K562 (cell line): ENCODE data around the gene NODAL. TPM values are rescaled to one million over a fixed set of nuclear protein-coding genes. Genes with fewer than 3 reads are reported as not detected.

Experiments
- ATF2 ChIP-seq: sonication (generic); formaldehyde crosslinking; IDR thresholded peaks from 2 replicates; pipeline ENCODE4 v1.8.1; 2022; ENCODE audit warnings: missing genetic modification reagents
- CBX3 ChIP-seq, 2 experiments: IDR thresholded peaks; 1 replicate in 1 of 2; 2 replicates in 1 of 2; pipeline ENCODE4 v1.6.1; 2012; ENCODE audit warnings: inconsistent platforms in 2 of 2, low read length in 2 of 2, borderline replicate concordance in 1 of 2, control low read depth in 1 of 2
- CEBPB ChIP-seq: fragments of 450-650 bp; IDR thresholded peaks from 2 replicates; pipeline ENCODE4 v1.6.1; 2016; ENCODE audit warnings: missing genetic modification characterization, missing compliant biosample characterization
- CXXC5 ChIP-seq: fragments of 250-450 bp; sonication (Bioruptor Pico); IDR thresholded peaks from 2 replicates; pipeline ENCODE4 v1.8.0; 2022; ENCODE audit warnings: inconsistent platforms, mild to moderate bottlenecking, moderate library complexity
- E2F6 ChIP-seq, 2 experiments: IDR thresholded peaks; 2 replicates each; pipeline ENCODE4 v1.6.1; 2011; ENCODE audit warnings: borderline replicate concordance in 1 of 2, control low read depth in 1 of 2, low read depth in 1 of 2, low read length in 1 of 2, mild to moderate bottlenecking in 1 of 2, mixed read lengths in 1 of 2, moderate library complexity in 1 of 2; ENCODE audit not compliant: insufficient read depth in 1 of 2, insufficient read length in 1 of 2, poor library complexity in 1 of 2, severe bottlenecking in 1 of 2; ENCODE audit errors: extremely low read depth in 1 of 2
- ETV5 ChIP-seq: sonication (generic); formaldehyde crosslinking; IDR thresholded peaks from 2 replicates; pipeline ENCODE4 v1.4.0; 2020; ENCODE audit warnings: low read depth, mild to moderate bottlenecking, missing genetic modification reagents
- FOSL1 ChIP-seq: fragments of 200-800 bp; sonication (Bioruptor generic); conservative IDR thresholded peaks from 2 replicates; pipeline ENCODE4 v1.6.1; 2016; ENCODE audit warnings: missing genetic modification characterization, missing compliant biosample characterization
- HDAC8 ChIP-seq: fragments of 450-650 bp; IDR thresholded peaks from 2 replicates; pipeline ENCODE4 v1.6.1; 2016; ENCODE audit warnings: mild to moderate bottlenecking, missing genetic modification characterization, moderate library complexity, missing compliant biosample characterization
- HEY1 ChIP-seq: fragments of 250-450 bp; sonication (Bioruptor Pico); IDR thresholded peaks from 2 replicates; pipeline ENCODE4 v1.5.0; 2020; ENCODE audit warnings: mild to moderate bottlenecking, moderate library complexity, borderline replicate concordance
- MAX ChIP-seq: sonication (generic); formaldehyde crosslinking; IDR thresholded peaks from 2 replicates; pipeline ENCODE4 v1.9.0; 2022; ENCODE audit warnings: mild to moderate bottlenecking, missing genetic modification reagents
- POLR2B ChIP-seq: fragments of 450-650 bp; IDR thresholded peaks from 2 replicates; pipeline ENCODE4 v1.6.1; 2018; ENCODE audit warnings: low read depth; ENCODE audit not compliant: partially characterized antibody
- POU5F1 ChIP-seq: fragments of 150-350 bp; IDR thresholded peaks from 2 replicates; pipeline ENCODE4 v1.6.1; 2014; ENCODE audit warnings: borderline replicate concordance, low read length, low read depth, mild to moderate bottlenecking; ENCODE audit not compliant: partially characterized antibody
- RBM34 ChIP-seq: fragments of 200-400 bp; formaldehyde crosslinking; IDR thresholded peaks from 2 replicates; pipeline ENCODE4 v1.6.1; 2018; ENCODE audit warnings: low read length, borderline replicate concordance; ENCODE audit not compliant: insufficient read depth
- RFX1 ChIP-seq: fragments of 450-650 bp; IDR thresholded peaks from 2 replicates; pipeline ENCODE4 v1.6.1; 2016; ENCODE audit warnings: mild to moderate bottlenecking, moderate library complexity
- SNAPC5 ChIP-seq: fragments of 250-450 bp; sonication (Bioruptor Pico); IDR thresholded peaks from 2 replicates; pipeline ENCODE4 v1.8.0; 2021; ENCODE audit warnings: moderate library complexity, mild to moderate bottlenecking, inconsistent platforms
- SOX6 ChIP-seq: fragments of 450-650 bp; IDR thresholded peaks from 2 replicates; pipeline ENCODE4 v1.6.1; 2014; ENCODE audit warnings: mild to moderate bottlenecking
- SP1 ChIP-seq: sonication (generic); formaldehyde crosslinking; IDR thresholded peaks from 2 replicates; pipeline ENCODE4 v1.8.1; 2022; ENCODE audit warnings: mild to moderate bottlenecking, missing genetic modification reagents
- polyA plus RNA-seq, 8 experiments: library from polyadenylated mRNA; depleted of rRNA in 4 of 8; stranded (reverse) in 5 of 8; unstranded in 3 of 8; fragments of >200 nt; fragmentation: Nextera tagmentation in 2 of 8; fragmentation: Illumina TruSeq in 1 of 8; extraction: Ambion mirVana in 2 of 8; extraction: Trizol in 1 of 8; gene quantifications; 2 replicates each; pipeline versions ENCODE4 v1.2.1 to v1.2.3, GENCODE V29; 2011 to 2014; ENCODE audit warnings: inconsistent platforms in 1 of 8, missing spikeins in 1 of 8
- total RNA-seq, 7 experiments: library from RNA; depleted of rRNA in 6 of 7; stranded (reverse); fragments of >200 nt in 6 of 7; fragmentation: Illumina TruSeq in 2 of 7; extraction: Trizol in 2 of 7; gene quantifications; 2 replicates each; pipeline versions ENCODE4 v1.2.1 to v1.2.3, GENCODE V29; 2011 to 2021; ENCODE audit warnings: low replicate concordance in 1 of 7
- TF ChIP-seq, protein P1 (sequence below): fragments of 250-450 bp; sonication (Bioruptor Pico); IDR thresholded peaks from 2 replicates; pipeline ENCODE4 v1.9.0; 2021; ENCODE audit warnings: mild to moderate bottlenecking, inconsistent platforms
- TF ChIP-seq, protein P2 (sequence below): sonication (generic); formaldehyde crosslinking; IDR thresholded peaks from 2 replicates; pipeline ENCODE4 v1.8.0; 2023; ENCODE audit warnings: mild to moderate bottlenecking, missing genetic modification reagents

Gene NODAL
- total and polyA plus RNA-seq, 9 of the 15 experiments (the other 6 are each of a cell fraction or from before 2014, with no cell fraction given): not detected

GRCh38 chr10:70404036-70404786 lies 37.3 kb downstream of the NODAL start, which contains the start of gene EIF4EBP2 (continued):
- peak; percentile 98 to 99 for TF ChIP-seq E2F6 (IDR thresholded peaks at IDR 0.05; ENCODE audit: borderline replicate concordance in 1 of 2, extremely low read depth in 1 of 2, insufficient read depth in 1 of 2, insufficient read length in 1 of 2, low read depth in 1 of 2, low read length in 1 of 2, poor library complexity in 1 of 2, severe bottlenecking in 1 of 2)
- peak; percentile 87 for TF ChIP-seq SP1 (CRISPR knock-in tag)
- TF ChIP-seq, protein P1, sequence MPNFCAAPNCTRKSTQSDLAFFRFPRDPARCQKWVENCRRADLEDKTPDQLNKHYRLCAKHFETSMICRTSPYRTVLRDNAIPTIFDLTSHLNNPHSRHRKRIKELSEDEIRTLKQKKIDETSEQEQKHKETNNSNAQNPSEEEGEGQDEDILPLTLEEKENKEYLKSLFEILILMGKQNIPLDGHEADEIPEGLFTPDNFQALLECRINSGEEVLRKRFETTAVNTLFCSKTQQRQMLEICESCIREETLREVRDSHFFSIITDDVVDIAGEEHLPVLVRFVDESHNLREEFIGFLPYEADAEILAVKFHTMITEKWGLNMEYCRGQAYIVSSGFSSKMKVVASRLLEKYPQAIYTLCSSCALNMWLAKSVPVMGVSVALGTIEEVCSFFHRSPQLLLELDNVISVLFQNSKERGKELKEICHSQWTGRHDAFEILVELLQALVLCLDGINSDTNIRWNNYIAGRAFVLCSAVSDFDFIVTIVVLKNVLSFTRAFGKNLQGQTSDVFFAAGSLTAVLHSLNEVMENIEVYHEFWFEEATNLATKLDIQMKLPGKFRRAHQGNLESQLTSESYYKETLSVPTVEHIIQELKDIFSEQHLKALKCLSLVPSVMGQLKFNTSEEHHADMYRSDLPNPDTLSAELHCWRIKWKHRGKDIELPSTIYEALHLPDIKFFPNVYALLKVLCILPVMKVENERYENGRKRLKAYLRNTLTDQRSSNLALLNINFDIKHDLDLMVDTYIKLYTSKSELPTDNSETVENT (CRISPR knock-in tag): peak; percentile 65
- TF ChIP-seq FOSL1 (tag): peak; percentile 26; the same call in 1 of the 2 replicates
- TF ChIP-seq RFX1: no peak
- TF ChIP-seq SOX6: 0 out of 2 replicates have a peak, but pooled peaks have one; percentile 10
- peak; percentile 89 for TF ChIP-seq POLR2B
- TF ChIP-seq CBX3 (IDR thresholded peaks at IDR 0.05; ENCODE audit: borderline replicate concordance in 1 of 2, low read length in 2 of 2): peak in 1 of 2 experiments; percentile 16; a peak in 1 of 3 replicates
- TF ChIP-seq, protein P2, sequence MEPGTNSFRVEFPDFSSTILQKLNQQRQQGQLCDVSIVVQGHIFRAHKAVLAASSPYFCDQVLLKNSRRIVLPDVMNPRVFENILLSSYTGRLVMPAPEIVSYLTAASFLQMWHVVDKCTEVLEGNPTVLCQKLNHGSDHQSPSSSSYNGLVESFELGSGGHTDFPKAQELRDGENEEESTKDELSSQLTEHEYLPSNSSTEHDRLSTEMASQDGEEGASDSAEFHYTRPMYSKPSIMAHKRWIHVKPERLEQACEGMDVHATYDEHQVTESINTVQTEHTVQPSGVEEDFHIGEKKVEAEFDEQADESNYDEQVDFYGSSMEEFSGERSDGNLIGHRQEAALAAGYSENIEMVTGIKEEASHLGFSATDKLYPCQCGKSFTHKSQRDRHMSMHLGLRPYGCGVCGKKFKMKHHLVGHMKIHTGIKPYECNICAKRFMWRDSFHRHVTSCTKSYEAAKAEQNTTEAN (CRISPR knock-in tag): peak; percentile 93
- peak; percentile 47 for TF ChIP-seq CEBPB
- TF ChIP-seq ETV5: peak; percentile 98
- TF ChIP-seq MAX (CRISPR knock-in tag): peak; percentile 63
- 0 out of 2 replicates have a peak, but pooled peaks have one; percentile 58 for TF ChIP-seq RBM34
- peak; percentile 77 for TF ChIP-seq CXXC5 (CRISPR knock-in tag)
- no peak for TF ChIP-seq ATF2 (CRISPR knock-in tag)
- no peak for TF ChIP-seq SNAPC5 (CRISPR knock-in tag)
- TF ChIP-seq HDAC8 (tag): no peak
- no peak for TF ChIP-seq POU5F1
- no peak for TF ChIP-seq HEY1 (CRISPR knock-in tag)
